ENCODE results near the gene HYDIN.
"Not testable (repeated sequence)": the region's sequence is repeated elsewhere in the genome, so short reads cannot be mapped to it uniquely, and the experiment has no call there.

- not testable (repeated sequence) for TF ChIP-seq CTCF, POLR2A (IDR thresholded peaks at IDR 0.05)
Measured at GRCh38 chr16:70943551-70943950, 287.0 kb downstream of the HYDIN start.

Data from adrenal gland (tissue), 5 donors.